Measurements from ENCODE around the gene ENTREP3. TPM values are rescaled to one million over a fixed set of nuclear protein-coding genes. Genes with fewer than 3 reads are reported as not detected.
A peak's percentile ranks its signal among the peaks of the same experiment; 100 is the strongest.

ENTREP3 gene
- total RNA-seq, 1 experiment from 2014 or later: 69.9 TPM

- peak; percentile 9 for ATAC-seq
- intact Hi-C loops (cut with micrococcal nuclease): loop anchor here (2.0 to 5.0 kb wide), 3 partner anchors 17 to 383 kb away; a partner anchor contains a TSS
Measured at GRCh38 chr1:155209312-155209721, 46.0 kb downstream of the ENTREP3 start.

More at GRCh38 chr1:155209312-155209721, 46.0 kb downstream of the ENTREP3 start:
- peak overlapping the region; percentile 89 to 100 for H3K4me3 ChIP-seq (replicated peaks in 1 of 2; ENCODE audit: low read depth in 1 of 2, low read length in 2 of 2)
- ChIA-PET RAD21 (ENCODE audit: low non-redundant PET in 1 of 2, low total read pairs in 2 of 2, uncharacterized antibody in 2 of 2, unreplicated experiment in 2 of 2) (no interaction called here), CTCF (interaction anchor here (1.0 to 4.0 kb wide), 3 partner anchors 16 to 42 kb away, joined by 3 to 13 read pairs (median 8); no protein-coding TSS in a partner anchor), POLR2A (interaction anchor here (0.7 to 3.0 kb wide), 4 partner anchors 9 to 32 kb away, joined by 3 to 9 read pairs (median 4); a partner anchor contains a TSS)
- TF ChIP-seq ZBTB33 (IDR thresholded peaks at IDR 0.05; ENCODE audit: extremely low read depth, insufficient replicate concordance, low read length) (no peak), SP1 (IDR thresholded peaks at IDR 0.05; ENCODE audit: low read depth) (0 out of 2 replicates have a peak, but pooled peaks have one; percentile 5), POLR2AphosphoS5 (IDR thresholded peaks at IDR 0.05; ENCODE audit: low read depth, low read length) (peak; percentile 41; the same call in 1 of the 2 replicates)
- no peak overlapping the region for H2AFZ ChIP-seq (ENCODE audit: low read depth, low read length, poor library complexity, severe bottlenecking)
- peaks cover 22 to 33% of the 10 kb centered on the region in 2 experiments for H3K4me1 ChIP-seq (ENCODE audit: control insufficient read depth in 1 of 2, insufficient read depth in 2 of 2, low read length in 2 of 2)
- no peaks in the 10 kb centered on the region for H4K20me1 ChIP-seq (ENCODE audit: insufficient read depth)
- no peak for DNase-seq (ENCODE audit: low read depth, low spot score)
- no peaks in the 10 kb centered on the region for H3K9me2 ChIP-seq (ENCODE audit: insufficient read depth)
- peak overlapping the region; percentile 77 for H3K4me2 ChIP-seq (ENCODE audit: low read length)
- peak overlapping the region; percentile 90 for H3K27ac ChIP-seq (ENCODE audit: low read depth, low read length)
- peaks cover 0 to 6% of the 10 kb centered on the region in 2 experiments; a peak in 1 of 4 replicates for H3K36me3 ChIP-seq (ENCODE audit: control insufficient read depth in 1 of 2, insufficient read depth in 2 of 2, low read length in 2 of 2)
- no peaks in the 10 kb centered on the region for H3K27me3 ChIP-seq (ENCODE audit: insufficient read depth, low read length)
- H3K9ac ChIP-seq (ENCODE audit: low read length): peak overlapping the region; percentile 93
- TSS peak; percentile 84 for BruUV-seq (replicated peaks)
- H3K79me2 ChIP-seq (ENCODE audit: insufficient read depth, low read length): peaks cover 16% of the 10 kb centered on the region
- no peaks in the 10 kb centered on the region for H3K9me3 ChIP-seq (ENCODE audit: control insufficient read depth in 1 of 2, insufficient read depth in 1 of 2, low read depth in 1 of 2, low read length in 2 of 2)

Data from HCT116 (cell line).